ENCODE data around the gene ERMAP.
"Not testable (repeated sequence)": the region's sequence is repeated elsewhere in the genome, so short reads cannot be mapped to it uniquely, and the experiment has no call there.

ERMAP gene

GRCh38 chr1:42845866-42846256, 28.9 kb downstream of the ERMAP start:
- DNase-seq, result no peak

GRCh38 chr1:42846257-42847110, 29.6 kb downstream of the ERMAP start, which contains the start of gene ZNF691:
Gene ZNF691, plus strand, starts transcription at chr1:42846613. Its CDS starts 3,046 bp downstream, at chr1:42849659.
- peak; percentile 85 for DNase-seq

- DNase-seq, result no peak
These were observed 30.2 kb downstream of the ERMAP start for GRCh38 chr1:42847111-42847595.

DNA sequence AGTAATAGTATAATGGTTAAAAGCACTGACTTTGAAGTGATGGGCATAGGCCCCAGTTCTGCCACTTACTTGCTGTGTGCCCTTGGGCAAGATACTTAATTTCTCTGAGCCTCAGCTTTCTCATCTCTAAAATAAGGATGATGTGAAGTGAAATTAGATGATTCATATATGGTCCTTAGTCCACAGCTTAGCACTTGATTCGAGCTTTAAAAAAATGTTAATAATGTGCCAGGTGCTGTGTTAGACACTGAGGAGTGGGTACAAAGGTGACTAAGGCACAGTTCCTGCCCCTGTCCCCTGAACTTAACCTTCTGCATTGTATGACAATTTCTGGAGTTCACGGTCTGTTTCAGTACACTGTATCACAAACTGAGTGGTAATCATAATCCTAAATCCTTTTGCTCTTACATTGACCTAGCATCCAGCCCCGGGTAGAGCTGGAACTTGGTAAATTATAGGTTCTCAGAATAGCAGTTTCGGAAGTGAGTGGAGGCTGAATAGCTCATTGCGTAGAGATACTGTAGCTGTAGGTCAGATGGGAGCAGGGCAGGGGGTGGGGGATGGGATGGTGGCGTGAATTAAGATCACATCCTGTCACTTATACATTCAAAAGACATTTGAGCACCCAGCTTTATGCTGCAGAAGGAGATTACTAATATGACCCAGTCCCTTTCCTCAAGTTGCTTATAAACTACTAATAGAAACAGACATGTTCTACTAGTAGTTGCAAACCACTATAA, 31.0 kb downstream of the ERMAP start:
- DNase-seq, result no peak

DNA sequence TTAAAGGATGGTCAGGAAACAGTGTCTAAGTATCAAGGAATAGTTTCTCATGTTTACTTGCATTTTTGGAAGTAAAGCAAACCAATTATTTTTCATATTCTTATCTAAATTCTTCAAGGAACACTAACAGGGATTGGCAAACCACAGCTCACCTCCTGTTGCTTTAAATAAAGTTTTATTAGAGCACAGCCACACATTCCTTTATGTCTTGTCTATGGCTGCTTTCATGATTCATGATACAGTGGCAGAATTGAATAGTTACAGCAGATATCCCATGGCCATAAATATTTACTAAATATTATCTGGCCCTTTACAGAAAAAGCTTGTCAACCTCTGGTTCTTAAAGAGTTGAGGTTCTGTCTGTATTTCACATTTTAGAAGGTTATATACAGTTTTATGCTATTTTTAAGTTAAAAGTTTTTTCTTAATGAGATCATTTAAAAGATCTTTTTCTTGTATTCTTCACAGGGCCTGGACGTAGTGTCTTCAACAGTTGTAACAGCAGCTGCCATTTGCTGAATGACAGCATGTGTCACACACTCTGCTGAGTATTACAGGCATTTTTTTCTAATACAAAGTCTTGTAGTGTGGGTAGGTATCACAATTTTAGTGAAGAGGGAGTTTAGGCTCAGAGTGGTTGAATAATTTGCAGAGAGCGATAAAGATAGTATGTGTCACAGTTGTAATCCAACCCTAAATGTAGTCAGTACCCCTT, 32.1 kb downstream of the ERMAP start:
- DNase-seq, result no peak

DNA sequence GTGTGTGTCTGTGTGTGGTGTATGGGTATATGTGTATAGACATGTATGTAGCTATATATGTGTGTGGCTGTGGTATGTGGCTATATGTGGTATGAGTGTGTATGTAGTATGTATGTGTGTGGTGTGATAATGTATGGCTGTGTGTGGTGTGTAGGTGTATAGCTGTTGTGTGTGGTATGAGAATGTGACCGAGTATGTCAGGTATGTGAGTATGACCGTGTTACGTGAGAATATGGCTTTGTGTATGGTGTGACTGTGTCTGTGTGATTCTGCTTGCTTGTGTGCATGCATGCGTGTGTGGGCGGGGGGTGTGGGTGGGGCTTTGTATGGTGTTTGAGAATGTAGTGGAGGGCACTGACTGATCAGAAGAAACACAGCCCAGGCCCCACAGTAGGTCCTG, 33.0 kb downstream of the ERMAP start:
- DNase-seq, result no peak

GRCh38 chr1:42851420-42851819, 34.5 kb downstream of the ERMAP start:
- DNase-seq, result no peak

DNA sequence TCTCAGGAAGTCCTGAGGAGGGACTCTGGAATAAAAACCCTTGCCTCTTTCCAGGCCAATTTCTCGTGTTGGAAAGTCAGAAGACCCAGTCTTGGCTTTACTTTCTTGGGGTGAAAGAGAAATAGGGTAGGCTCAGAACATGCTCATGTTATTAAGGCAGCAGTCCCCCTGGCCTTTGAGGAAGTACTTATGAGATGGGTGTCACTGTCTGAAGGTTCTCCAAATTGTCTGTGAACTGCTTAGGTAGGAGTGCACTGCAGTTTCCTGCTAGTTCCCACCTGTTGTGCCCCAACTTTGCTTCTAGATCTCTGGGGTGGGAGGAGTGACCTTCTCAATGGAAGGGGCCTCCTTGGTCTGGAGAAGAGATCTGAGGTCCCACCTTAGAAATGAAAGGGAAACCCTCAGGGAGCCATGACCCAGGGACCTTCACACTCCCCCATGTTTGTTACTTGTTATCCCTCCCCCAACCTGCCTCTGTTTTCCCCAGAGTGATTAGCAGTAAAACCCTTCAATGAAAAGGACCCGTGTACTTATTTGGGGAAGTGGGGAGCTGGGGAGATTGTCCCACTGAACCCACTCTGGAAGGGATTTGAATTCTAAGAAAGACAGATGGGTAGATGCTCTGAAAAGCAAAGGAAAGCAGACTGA, 35.2 kb downstream of the ERMAP start:
- DNase-seq, result no peak

GRCh38 chr1:42852608-42852980, 35.7 kb downstream of the ERMAP start:
- no peak for DNase-seq

DNA sequence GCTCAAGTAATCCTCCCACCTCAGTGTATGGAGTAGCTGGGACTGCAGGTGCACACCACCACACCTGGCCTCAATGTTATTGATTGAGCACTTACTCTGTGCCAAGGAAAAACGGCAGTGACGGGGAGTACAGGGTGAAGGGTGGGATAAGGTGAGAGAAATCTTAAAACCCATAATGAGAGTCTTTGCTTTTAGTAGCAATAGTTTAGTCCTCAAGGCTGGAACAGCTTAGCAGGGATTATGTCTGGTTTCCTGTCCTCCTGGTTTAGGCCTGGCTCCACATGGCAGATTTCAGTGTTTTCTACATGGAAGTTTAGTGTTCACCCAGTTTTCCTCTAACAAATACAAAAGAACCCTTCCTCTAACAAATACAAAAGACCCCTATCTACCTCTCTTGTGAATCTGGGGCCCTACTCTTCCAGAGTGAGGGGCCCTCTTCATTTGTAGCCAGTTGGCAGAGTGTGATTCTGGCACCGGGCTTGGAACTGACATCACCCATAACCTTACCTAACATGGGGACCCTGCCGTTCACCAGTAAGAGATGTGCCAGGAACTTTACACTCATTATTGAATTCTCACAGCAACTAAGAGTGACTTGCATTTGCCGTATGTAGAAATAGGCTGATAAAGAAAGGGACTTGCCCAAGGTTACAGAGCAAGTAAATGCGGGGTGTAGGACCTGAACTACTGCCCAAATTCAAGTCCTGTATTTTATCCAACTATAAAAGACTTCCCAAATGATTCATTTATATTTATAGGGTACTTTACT, 36.4 kb downstream of the ERMAP start:
- no peak for DNase-seq

DNA sequence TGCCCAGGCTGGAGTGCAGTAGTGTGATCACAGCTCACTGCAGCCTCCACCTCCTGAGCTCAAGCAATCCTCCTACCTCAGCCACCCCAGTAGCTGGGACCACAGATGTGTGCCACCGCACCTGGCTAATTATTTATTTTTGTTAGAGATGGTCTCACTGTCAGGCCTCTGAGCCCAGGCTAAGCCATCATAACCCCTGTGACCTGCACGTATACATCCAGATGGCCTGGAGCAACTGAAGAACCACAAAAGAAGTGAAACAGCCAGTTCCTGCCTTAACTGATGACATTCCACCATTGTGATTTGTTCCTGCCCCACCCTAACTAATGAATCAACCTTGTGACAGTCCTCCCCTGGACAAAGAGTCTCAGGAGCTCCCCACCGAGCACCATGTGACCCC, 39.6 kb downstream of the ERMAP start:
- DNase-seq, result not testable (repeated sequence)

- not testable (repeated sequence) for DNase-seq
These were observed 42.4 kb downstream of the ERMAP start for GRCh38 chr1:42859366-42859765.

GRCh38 chr1:42860339-42861013, 43.6 kb downstream of the ERMAP start:
- DNase-seq, result no peak

- DNase-seq, result no peak
These were observed 44.1 kb downstream of the ERMAP start for GRCh38 chr1:42861014-42861399.

GRCh38 chr1:42866549-42866948, 49.6 kb downstream of the ERMAP start:
- DNase-seq, result no peak

DNA sequence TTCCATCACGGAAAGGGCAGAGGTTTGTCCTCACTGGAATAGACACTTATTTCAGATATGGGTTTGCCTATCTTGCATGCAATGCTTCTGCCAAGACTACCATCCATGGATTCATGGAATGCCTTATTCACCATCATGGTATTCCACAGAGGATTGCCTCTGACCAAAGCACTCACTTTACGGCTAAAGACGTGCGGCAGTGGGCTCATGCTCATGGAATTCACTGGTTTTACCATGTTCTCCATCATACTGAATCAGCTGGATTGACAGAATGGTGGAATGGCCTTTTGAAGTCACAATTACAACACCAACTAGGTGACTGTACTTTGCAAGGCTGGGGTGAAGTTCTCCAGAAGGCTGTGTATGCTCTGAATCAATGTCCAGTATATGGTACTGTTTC, 51.5 kb downstream of the ERMAP start:
- DNase-seq, result not testable (repeated sequence)

DNA sequence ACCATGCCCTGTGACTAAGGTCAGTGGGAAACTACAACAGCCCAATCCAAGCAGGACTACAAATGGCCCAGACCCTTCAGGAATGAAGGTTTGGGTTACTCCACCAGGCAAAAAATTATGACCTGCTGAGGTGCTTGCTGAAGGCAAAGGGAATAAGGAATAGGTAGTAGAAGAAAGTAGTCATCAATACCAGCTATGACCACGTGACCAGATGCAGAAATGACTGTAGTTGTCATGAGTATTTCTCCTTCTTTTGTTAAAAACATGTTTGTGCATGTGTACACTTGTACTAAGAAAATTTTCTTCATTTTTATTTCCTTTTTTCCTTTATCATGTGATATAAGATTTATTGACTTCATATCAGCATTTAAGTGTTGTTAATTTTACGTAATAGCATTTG, 52.3 kb downstream of the ERMAP start:
- DNase-seq, result not testable (repeated sequence)

GRCh38 chr1:42869751-42870150, 52.8 kb downstream of the ERMAP start:
- DNase-seq, result not testable (repeated sequence)

DNA sequence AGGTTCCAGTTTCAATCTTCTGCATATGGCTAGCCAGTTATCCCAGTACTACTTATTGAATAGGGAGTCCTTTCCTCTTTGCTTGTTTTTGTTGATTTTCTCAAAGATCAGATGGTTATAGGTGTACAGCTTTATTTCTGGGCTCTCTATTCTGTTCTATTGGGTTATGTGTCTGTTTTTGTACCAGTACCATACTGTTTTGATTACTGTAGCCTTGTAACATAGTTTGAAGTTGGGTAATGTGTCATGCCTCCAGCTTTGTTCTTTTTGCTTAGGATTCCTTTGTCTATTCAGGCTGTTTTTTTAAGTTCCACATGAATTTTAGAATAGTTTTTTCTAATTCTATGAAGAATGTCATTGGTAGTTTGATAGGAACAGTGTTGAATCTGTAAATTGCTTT, 56.2 kb downstream of the ERMAP start:
- not testable (repeated sequence) for DNase-seq

DNA sequence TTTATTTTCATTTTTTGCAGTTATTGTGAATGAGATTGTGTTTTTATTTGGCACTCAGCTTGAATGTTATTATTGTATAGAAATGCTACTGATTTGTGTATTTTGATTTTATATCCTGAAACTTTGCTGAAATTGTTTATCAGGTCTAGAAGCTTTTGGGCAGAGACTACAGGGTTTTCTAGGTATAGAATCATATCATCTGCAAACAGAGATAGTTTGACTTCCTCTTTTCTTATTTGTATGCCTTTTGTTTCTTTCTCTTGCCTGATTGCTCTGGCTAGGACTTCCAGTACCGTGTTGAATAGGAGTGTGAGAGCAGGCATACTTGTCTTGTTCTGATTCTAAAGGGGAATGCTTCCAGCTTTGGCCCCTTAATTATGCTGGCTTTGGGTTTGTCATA, 56.7 kb downstream of the ERMAP start:
- no peak for DNase-seq

GRCh38 chr1:42876009-42876408, 59.1 kb downstream of the ERMAP start:
- no peak for DNase-seq
